B cell (primary cell): ENCODE measurements around the gene INO80D. TPM values are rescaled to one million over a fixed set of nuclear protein-coding genes. Genes with fewer than 3 reads are reported as not detected.

Experiments
- ATAC-seq: fragments of 200-7000 bp; cut with Tn5 transposase; one replicate; pipeline ENCODE4 v1.10.0; 2021; ENCODE audit warnings: low read depth, mild to moderate bottlenecking, moderate number of reproducible peaks, moderate library complexity
- CTCF ChIA-PET: fragments of 350-600 bp; sonication (Branson Sonifier 250); formaldehyde crosslinking; loops from one replicate; lab custom pipeline; 2021; ENCODE audit warnings: antibody characterized with exemption, inconsistent platforms; lab: Charles Lee
- POLR2A ChIA-PET: fragments of 350-600 bp; sonication (Branson Sonifier 250); formaldehyde crosslinking; loops from one replicate; lab custom pipeline; 2021; ENCODE audit warnings: antibody characterized with exemption; lab: Charles Lee
- DNase-seq: peaks from one replicate; pipeline ENCODE4 v3.0.0; 2013
- H2AFZ ChIP-seq: 2 replicates; pipeline ENCODE4 v1.6.1; 2012; ENCODE audit warnings: mild to moderate bottlenecking, low read depth, low read length; ENCODE audit not compliant: insufficient read depth, poor library complexity, severe bottlenecking
- H3K27ac ChIP-seq, 2 donors: 1 replicate in 1 of 2; 2 replicates in 1 of 2; pipeline ENCODE4 v1.5.1; 2012 to 2013; ENCODE audit warnings: low read length in 2 of 2, mild to moderate bottlenecking in 2 of 2, moderate library complexity in 1 of 2
- H3K27me3 ChIP-seq, 4 experiments: fragments of 200-600 bp in 1 of 4; sonication (generic) in 1 of 4; replicated peaks in 1 of 4; 1 replicate in 2 of 4; 2 replicates in 2 of 4; pipeline versions ENCODE4 v1.6.1 to v1.7.0; 2013 to 2016; ENCODE audit warnings: low read length in 3 of 4, mild to moderate bottlenecking in 2 of 4, mixed read lengths in 1 of 4, moderate library complexity in 1 of 4; ENCODE audit not compliant: insufficient read depth in 4 of 4, control insufficient read depth in 3 of 4; ENCODE audit errors: control extremely low read depth in 1 of 4
- H3K36me3 ChIP-seq, 2 experiments: replicated peaks in 1 of 2; 1 replicate in 1 of 2; 2 replicates in 1 of 2; pipeline versions ENCODE4 v1.6.1 to v1.7.1; 2013; ENCODE audit warnings: low read length in 1 of 2; ENCODE audit not compliant: insufficient read depth in 2 of 2, control insufficient read depth in 1 of 2; ENCODE audit errors: control extremely low read depth in 1 of 2, extremely low read depth in 1 of 2
- H3K4me1 ChIP-seq, 2 donors: fragments of 200-600 bp in 1 of 2; sonication (generic) in 1 of 2; 1 replicate in 1 of 2; 2 replicates in 1 of 2; pipeline versions ENCODE4 v1.5.1 to v1.6.1; 2013 to 2017; ENCODE audit warnings: low read length in 2 of 2; ENCODE audit not compliant: control insufficient read depth in 2 of 2, insufficient read depth in 2 of 2
- H3K4me2 ChIP-seq: replicated peaks from 2 replicates; pipeline ENCODE3; 2012; ENCODE audit warnings: mild to moderate bottlenecking, low read depth, low read length; ENCODE audit not compliant: poor library complexity, severe bottlenecking
- H3K4me3 ChIP-seq, 5 experiments: fragments of 200-600 bp in 1 of 5; sonication (generic) in 1 of 5; 1 replicate in 3 of 5; 2 replicates in 2 of 5; pipeline versions ENCODE4 v1.5.1 to v1.7.0; 2011 to 2016; ENCODE audit warnings: low read length in 4 of 5, mild to moderate bottlenecking in 4 of 5, low read depth in 2 of 5, control low read depth in 1 of 5, moderate library complexity in 1 of 5; ENCODE audit not compliant: insufficient read depth in 1 of 5; ENCODE audit errors: control extremely low read depth in 1 of 5, extremely low read depth in 1 of 5
- H3K79me2 ChIP-seq: fragments of 200-600 bp; sonication (generic); one replicate; pipeline ENCODE4 v1.6.0; 2016; ENCODE audit warnings: low read length; ENCODE audit not compliant: control insufficient read depth, insufficient read depth
- H3K9ac ChIP-seq: fragments of 200-600 bp; sonication (generic); 2 replicates; pipeline ENCODE4 v1.6.1; 2017; ENCODE audit warnings: mild to moderate bottlenecking, low read length, moderate library complexity
- H3K9me3 ChIP-seq, 3 donors: one replicate each; pipeline versions ENCODE4 v1.6.1 to v1.7.1; 2013; ENCODE audit warnings: low read length in 2 of 3; ENCODE audit not compliant: control insufficient read depth in 2 of 3, insufficient read depth in 1 of 3; ENCODE audit errors: control extremely low read depth in 1 of 3
- H4K20me1 ChIP-seq: 2 replicates; pipeline ENCODE4 v1.6.0; 2012; ENCODE audit warnings: mild to moderate bottlenecking, low read length; ENCODE audit not compliant: insufficient read depth, control insufficient read depth, poor library complexity, severe bottlenecking
- H3K27ac Mint-ChIP-seq: one replicate; pipeline ENCODE4 v1.8.0; 2021; ENCODE audit warnings: mixed read lengths
- H3K27me3 Mint-ChIP-seq: one replicate; pipeline ENCODE4 v1.8.0; 2021; ENCODE audit warnings: mixed read lengths
- H3K4me1 Mint-ChIP-seq: one replicate; pipeline ENCODE4 v1.8.0; 2021; ENCODE audit warnings: mixed read lengths
- H3K4me3 Mint-ChIP-seq: one replicate; pipeline ENCODE4 v1.8.0; 2021; ENCODE audit warnings: mixed read lengths
- H3K9me3 Mint-ChIP-seq: one replicate; pipeline ENCODE4 v1.8.0; 2022; ENCODE audit warnings: mixed read lengths; ENCODE audit not compliant: insufficient read depth
- CTCF ChIP-seq: fragments of 200-600 bp; IDR thresholded peaks from one replicate; pipeline ENCODE4 v1.8.0; 2022; ENCODE audit warnings: antibody characterized with exemption, mild to moderate bottlenecking
- EZH2 ChIP-seq: IDR thresholded peaks from 2 replicates; pipeline ENCODE4 v1.6.1; 2012; ENCODE audit warnings: borderline replicate concordance, low read depth, mild to moderate bottlenecking, moderate library complexity, low read length; ENCODE audit not compliant: insufficient read depth, poor library complexity, severe bottlenecking
- WGBS: methylation state at CpG from one replicate; pipeline ENCODE4 v1.1.5; 2013; ENCODE audit warnings: missing lambda C conversion rate; ENCODE audit not compliant: insufficient coverage; 5-methylcytosine and 5-hydroxymethylcytosine counted together
- intact Hi-C: fragments of 100-400 bp; cut with micrococcal nuclease; formaldehyde crosslinking; loops from one replicate; pipeline ENCODE4 v1.10.0; 2022
- polyA plus RNA-seq: library from polyadenylated mRNA; depleted of rRNA; stranded (reverse); fragments of >200 nt; gene quantifications from 2 replicates; pipeline ENCODE4 v1.2.3, GENCODE V29; 2012
- total RNA-seq, 2 donors: library from RNA; stranded (reverse); fragments of 120-200 nt in 1 of 2; gene quantifications; 1 replicate in 1 of 2; 2 replicates in 1 of 2; pipeline versions ENCODE4 v1.2.3 to v1.2.4, GENCODE V29; 2013 to 2022

The INO80D gene
- total and polyA plus RNA-seq, 2 donors (not counting 1 experiment from before 2014, with no cell fraction given) = 6.3 to 61.2 TPM

GRCh38 chr2:206075113-206075512 lies 10.9 kb downstream of the INO80D start:
- Histone ChIP-seq H3K9me3 (no peaks in the 10 kb centered on the region), H3K36me3 (peaks cover 0 to 3% of the 10 kb centered on the region in 2 experiments), H3K9ac (no peak overlapping the region), H4K20me1 (peaks cover 82% of the 10 kb centered on the region), H3K27me3 (no peaks in the 10 kb centered on the region), H3K4me2 (no peak overlapping the region), H2AFZ (no peak overlapping the region), H3K27ac (no peak overlapping the region), H3K4me3 (no peak overlapping the region), H3K4me1 (peaks cover 14 to 16% of the 10 kb centered on the region in 2 donors), H3K79me2 (peaks cover 100% of the 10 kb centered on the region)
- WGBS = 100% methylated on average over 1 of the region's 1 CpG
- Mint-ChIP-seq H3K4me3 (no peak overlapping the region), H3K27ac (no peak overlapping the region), H3K4me1 (peaks cover 46% of the 10 kb centered on the region), H3K9me3 (no peaks in the 10 kb centered on the region), H3K27me3 (no peaks in the 10 kb centered on the region)
- CTCF ChIA-PET = no interaction called here
- DNase-seq (no peak), ATAC-seq (no peak)
- TF ChIP-seq CTCF = no peak
- no peak for TF ChIP-seq EZH2
- intact Hi-C loops = no loop called here
- POLR2A ChIA-PET = no interaction called here

- Histone ChIP-seq H3K4me1 (peaks cover 10 to 13% of the 10 kb centered on the region in 2 donors), H3K9me3 (peaks cover 0 to 3% (median 0%) of the 10 kb centered on the region in 3 donors), H4K20me1 (peaks cover 84% of the 10 kb centered on the region), H2AFZ (no peak overlapping the region), H3K4me3 (no peak overlapping the region), H3K79me2 (peaks cover 100% of the 10 kb centered on the region), H3K27ac (no peak overlapping the region), H3K9ac (no peak overlapping the region), H3K4me2 (no peak overlapping the region), H3K36me3 (peaks cover 0 to 3% of the 10 kb centered on the region in 2 experiments), H3K27me3 (no peaks in the 10 kb centered on the region)
- ChIA-PET POLR2A (no interaction called here), CTCF (no interaction called here)
- H3K27me3 Mint-ChIP-seq = no peaks in the 10 kb centered on the region
- TF ChIP-seq EZH2 = no peak
- TF ChIP-seq CTCF = no peak
- DNase-seq (no peak), ATAC-seq (no peak)
- no peak overlapping the region for H3K27ac Mint-ChIP-seq
- H3K4me3 Mint-ChIP-seq = no peak overlapping the region
- no CpG with 5 or more reads among the region's 1 CpG for WGBS
- intact Hi-C loops = no loop called here
- peaks cover 40% of the 10 kb centered on the region for H3K4me1 Mint-ChIP-seq
- no peaks in the 10 kb centered on the region for H3K9me3 Mint-ChIP-seq
These were observed 14.2 kb downstream of the INO80D start for GRCh38 chr2:206071807-206072206.
